GM15510 (cell line): Measurements from ENCODE around the gene OR6C68.

Experiments
- POLR2A ChIP-seq: IDR thresholded peaks from 3 replicates; pipeline ENCODE4 v1.6.1; 2011; ENCODE audit warnings: borderline replicate concordance; ENCODE audit not compliant: insufficient read length; ENCODE audit errors: extremely low read depth

Gene OR6C68

DNA sequence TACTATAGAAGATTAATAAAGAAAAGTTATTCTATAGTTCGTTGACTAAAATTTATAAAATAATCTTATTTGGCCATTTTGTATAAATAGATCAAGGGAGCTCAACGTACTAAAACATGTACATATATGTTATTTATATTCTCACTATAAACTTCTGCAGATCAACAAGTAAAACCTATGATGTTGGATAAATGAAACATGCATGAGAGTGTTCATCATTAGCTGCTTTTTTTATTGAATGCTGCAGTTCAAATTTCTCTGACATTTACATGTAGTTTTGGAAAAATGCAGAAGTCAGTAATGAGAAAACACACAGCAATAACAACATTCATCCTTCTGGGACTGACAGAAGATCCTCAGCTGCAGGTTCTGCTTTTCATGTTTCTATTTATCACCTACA lies at the start of gene OR6C68:
Gene OR6C68 (plus strand): TSS at position 301 of the 400 bp plus-strand sequence. CDS start 0 bp downstream, at position 301.
- TF ChIP-seq POLR2A: no peak

DNA sequence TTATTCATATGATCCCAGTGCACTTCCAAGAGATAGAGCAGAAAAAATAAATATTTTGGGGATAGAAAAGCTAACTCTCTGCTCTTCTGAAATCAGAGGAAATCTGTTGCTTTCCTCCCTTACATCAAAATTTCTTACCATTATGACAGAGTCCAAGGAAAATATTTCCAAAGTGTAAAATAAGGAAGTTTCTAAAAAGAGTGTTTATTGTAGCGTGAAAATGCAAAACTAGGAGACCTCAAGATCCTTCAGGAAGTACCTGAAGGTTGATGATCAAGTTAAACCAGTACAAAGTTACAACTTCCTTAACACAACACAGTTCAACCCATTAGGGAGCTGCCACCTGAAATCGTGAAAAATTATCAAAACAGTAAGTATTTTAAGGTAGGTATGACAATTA lies 48.4 kb upstream of the OR6C68 start, which contains the start of gene OR6C2:
Gene OR6C2 (plus strand): TSS at position 301 of the 400 bp plus-strand sequence. CDS start 8,138 bp downstream, outside the sequence.
- no peak for TF ChIP-seq POLR2A

GRCh38 chr12:55445357-55445756 lies 46.8 kb upstream of the OR6C68 start:
- no peak for TF ChIP-seq POLR2A

- no peak for TF ChIP-seq POLR2A
Measured at GRCh38 chr12:55446326-55446725, 45.9 kb upstream of the OR6C68 start.

- TF ChIP-seq POLR2A: no peak
Measured at GRCh38 chr12:55448825-55449224, 43.4 kb upstream of the OR6C68 start.

- TF ChIP-seq POLR2A: no peak
Measured at GRCh38 chr12:55467836-55468235, 24.3 kb upstream of the OR6C68 start.

GRCh38 chr12:55469291-55469690 lies 22.9 kb upstream of the OR6C68 start:
- no peak for TF ChIP-seq POLR2A

- no peak for TF ChIP-seq POLR2A
Measured at GRCh38 chr12:55470088-55470829, 21.9 kb upstream of the OR6C68 start, which contains the start of gene OR6C70. OR6C70 (minus strand) TSS chr12:55470138; CDS start chr12:55470138, 0 bp downstream.

DNA sequence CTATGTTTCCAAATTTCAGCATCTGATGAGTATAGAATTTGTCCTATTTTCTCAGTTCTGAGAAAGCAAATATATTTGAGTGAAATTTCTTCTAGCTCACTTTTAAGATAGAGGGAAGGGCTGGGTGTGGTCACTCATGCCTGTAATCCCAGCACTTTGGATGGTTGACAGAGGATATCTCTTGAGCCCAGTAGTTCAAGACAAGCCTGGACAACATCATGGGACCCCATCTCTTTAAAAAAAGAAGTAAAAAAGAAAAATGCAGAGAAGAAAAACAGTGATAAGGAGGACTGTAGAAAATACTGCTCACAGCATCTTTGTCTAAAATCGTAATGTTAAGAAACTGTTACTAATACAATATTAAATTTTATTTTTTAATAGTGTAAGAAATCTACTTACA lies 19.9 kb upstream of the OR6C68 start:
- TF ChIP-seq POLR2A: no peak

DNA sequence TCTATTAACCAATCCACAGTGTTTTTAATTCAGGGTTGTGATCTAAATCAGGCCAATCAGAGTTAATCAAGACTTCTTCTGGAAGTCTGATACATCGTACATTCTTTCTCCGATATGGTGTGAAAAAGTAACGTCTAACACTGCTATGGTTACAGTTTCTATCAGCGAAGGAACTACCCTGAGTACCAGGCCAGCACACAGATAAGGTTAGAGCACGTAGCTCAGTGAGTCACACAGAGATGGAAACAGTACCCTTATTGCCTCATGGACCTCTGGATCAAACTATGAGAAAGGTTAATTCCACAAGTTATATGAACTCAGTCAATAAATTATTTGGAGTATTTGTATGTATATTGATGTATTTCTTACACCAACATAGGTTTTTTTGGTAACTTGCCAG lies 3.3 kb downstream of the OR6C68 start:
- no peak for TF ChIP-seq POLR2A

GRCh38 chr12:55499231-55499630 lies 7.1 kb downstream of the OR6C68 start:
- no peak for TF ChIP-seq POLR2A

GRCh38 chr12:55499810-55500252 lies 7.7 kb downstream of the OR6C68 start:
- TF ChIP-seq POLR2A: no peak

DNA sequence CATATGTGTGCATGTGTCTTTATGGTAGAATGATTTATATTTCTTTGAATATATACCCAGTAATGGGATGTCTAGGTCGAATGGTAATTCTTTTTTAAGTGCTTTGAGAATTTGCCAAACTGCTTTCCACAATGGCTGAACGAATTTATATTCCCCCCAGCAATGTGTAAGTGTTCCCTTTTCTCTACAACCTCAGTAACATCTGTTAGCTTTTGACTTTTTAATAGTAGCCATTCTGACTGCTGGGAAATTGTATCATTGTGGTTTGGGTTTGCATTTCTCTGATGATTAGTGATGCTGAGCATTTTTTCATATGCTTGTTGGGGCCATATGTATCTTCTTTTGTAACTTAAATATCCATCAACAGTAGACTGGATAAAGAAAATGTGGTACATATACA lies 9.4 kb downstream of the OR6C68 start:
- TF ChIP-seq POLR2A: no peak

GRCh38 chr12:55515696-55516095 lies 23.5 kb downstream of the OR6C68 start:
- TF ChIP-seq POLR2A: no peak

DNA sequence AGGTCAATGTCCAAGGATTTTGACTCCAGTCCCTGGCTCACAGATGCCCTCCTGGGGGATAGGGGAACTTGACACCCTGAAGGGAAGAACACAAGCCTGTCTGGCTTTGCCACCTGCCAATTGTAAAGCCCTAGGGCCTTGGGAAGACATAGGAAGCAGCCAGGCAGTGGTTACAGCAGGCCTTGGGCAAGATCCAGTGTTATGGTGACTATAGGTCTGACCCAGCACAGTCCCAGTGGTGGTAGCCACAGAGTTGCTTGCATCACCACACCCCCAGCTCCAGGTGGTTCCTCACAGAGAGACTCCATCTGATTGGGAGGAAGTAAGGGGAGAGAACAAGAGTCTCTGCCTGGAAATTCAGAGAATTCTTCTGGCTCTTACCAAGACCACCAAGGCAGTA lies 24.2 kb downstream of the OR6C68 start:
- TF ChIP-seq POLR2A: no peak
